Astrocyte (in vitro differentiated cells and primary cell): ENCODE data around the gene SPON1. TPM values are rescaled to one million over a fixed set of nuclear protein-coding genes. Genes with fewer than 3 reads are reported as not detected.

Experiments
- DNase-seq: peaks from one replicate; pipeline ENCODE4 v3.0.0-alpha.2; 2010; ENCODE audit warnings: low read depth
- FAIRE-seq: peaks from 2 replicates; lab custom pipeline; 2011; peaks lifted over from hg19 to GRCh38; lab: Jason Lieb, UNC
- H2AFZ ChIP-seq: 2 replicates; pipeline ENCODE4 v1.6.0; 2012; ENCODE audit warnings: low read depth, low read length, inconsistent platforms
- H3K27ac ChIP-seq: 2 replicates; pipeline ENCODE4 v1.5.1; 2011; ENCODE audit warnings: low read depth, low read length, inconsistent platforms
- H3K27me3 ChIP-seq: 2 replicates; pipeline ENCODE4 v1.6.0; 2011; ENCODE audit warnings: low read length, inconsistent platforms; ENCODE audit not compliant: insufficient read depth
- H3K36me3 ChIP-seq: 2 replicates; pipeline ENCODE4 v1.5.1; 2011; ENCODE audit warnings: low read length, inconsistent platforms; ENCODE audit not compliant: insufficient read depth
- H3K4me1 ChIP-seq: 2 replicates; pipeline ENCODE4 v1.5.1; 2011; ENCODE audit warnings: low read length, inconsistent platforms; ENCODE audit not compliant: insufficient read depth
- H3K4me2 ChIP-seq: 2 replicates; pipeline ENCODE4 v1.6.0; 2012; ENCODE audit warnings: low read length, inconsistent platforms
- H3K4me3 ChIP-seq: 2 replicates; pipeline ENCODE4 v1.5.1; 2011; ENCODE audit warnings: low read depth, mild to moderate bottlenecking, low read length, inconsistent platforms; ENCODE audit not compliant: insufficient read depth
- H3K79me2 ChIP-seq: 2 replicates; pipeline ENCODE4 v1.6.0; 2012; ENCODE audit warnings: mild to moderate bottlenecking, low read length, inconsistent platforms; ENCODE audit not compliant: insufficient read depth
- H3K9ac ChIP-seq: 2 replicates; pipeline ENCODE4 v1.6.0; 2012; ENCODE audit warnings: mild to moderate bottlenecking, low read length, inconsistent platforms
- H3K9me3 ChIP-seq: 2 replicates; pipeline ENCODE4 v1.5.1; 2012; ENCODE audit warnings: low read depth, mild to moderate bottlenecking, low read length, inconsistent platforms; ENCODE audit not compliant: insufficient read depth
- H4K20me1 ChIP-seq: 2 replicates; pipeline ENCODE4 v1.6.0; 2012; ENCODE audit warnings: low read length, inconsistent platforms; ENCODE audit not compliant: insufficient read depth
- H3K27ac Mint-ChIP-seq: one replicate; pipeline ENCODE4 v1.8.0; 2021; ENCODE audit warnings: mild to moderate bottlenecking, mixed read lengths; ENCODE audit not compliant: unreplicated experiment
- H3K27me3 Mint-ChIP-seq: one replicate; pipeline ENCODE4 v1.8.0; 2021; ENCODE audit warnings: low read depth, mixed read lengths; ENCODE audit not compliant: unreplicated experiment
- H3K36me3 Mint-ChIP-seq: one replicate; pipeline ENCODE4 v1.8.0; 2021; ENCODE audit warnings: low read depth, mixed read lengths; ENCODE audit not compliant: unreplicated experiment
- H3K4me1 Mint-ChIP-seq: one replicate; pipeline ENCODE4 v1.8.0; 2021; ENCODE audit warnings: low read depth, mixed read lengths; ENCODE audit not compliant: unreplicated experiment
- H3K4me3 Mint-ChIP-seq: one replicate; pipeline ENCODE4 v1.8.0; 2021; ENCODE audit warnings: mild to moderate bottlenecking, moderate library complexity, mixed read lengths; ENCODE audit not compliant: unreplicated experiment
- H3K9me3 Mint-ChIP-seq: one replicate; pipeline ENCODE4 v1.8.0; 2021; ENCODE audit warnings: mild to moderate bottlenecking, mixed read lengths; ENCODE audit not compliant: unreplicated experiment
- CTCF ChIP-seq: IDR thresholded peaks from 2 replicates; pipeline ENCODE4 v1.5.1; 2011; ENCODE audit warnings: low read depth, mild to moderate bottlenecking, inconsistent platforms, low read length, moderate library complexity; ENCODE audit not compliant: insufficient read depth
- EZH2 ChIP-seq: IDR thresholded peaks from 2 replicates; pipeline ENCODE4 v1.6.1; 2012; ENCODE audit warnings: mild to moderate bottlenecking, low read length, inconsistent platforms; ENCODE audit not compliant: insufficient read depth
- total RNA-seq: library from RNA; stranded (reverse); gene quantifications from 2 replicates; pipeline ENCODE4 v1.2.1, GENCODE V29; 2021

The SPON1 gene
- total RNA-seq, 1 donor from 2014 or later = 2.0 TPM

- no peak overlapping the region for H3K27ac Mint-ChIP-seq
- FAIRE-seq = no peak
- H3K4me2 ChIP-seq = no peak overlapping the region
Observed at GRCh38 chr11:14079011-14079410, 116.5 kb downstream of the SPON1 start.

DNA sequence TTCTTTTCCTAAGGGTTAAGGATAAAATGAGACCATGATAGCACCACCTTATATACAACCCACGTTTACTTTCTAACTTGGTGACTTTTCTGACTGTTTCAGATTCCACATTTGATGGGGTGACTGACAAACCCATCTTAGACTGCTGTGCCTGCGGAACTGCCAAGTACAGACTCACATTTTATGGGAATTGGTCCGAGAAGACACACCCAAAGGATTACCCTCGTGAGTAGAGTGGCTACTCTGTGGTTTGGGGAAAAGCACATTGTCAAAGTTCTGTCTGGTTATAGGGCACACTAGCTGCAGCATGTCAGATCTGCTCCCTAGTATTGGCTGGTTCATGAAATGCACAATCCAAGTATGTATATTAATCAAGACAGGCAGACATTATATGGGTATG, 117.3 kb downstream of the SPON1 start:
- H3K9ac ChIP-seq = no peak overlapping the region
- peaks cover 2% of the 10 kb centered on the region for H3K9me3 Mint-ChIP-seq
- H4K20me1 ChIP-seq = no peaks in the 10 kb centered on the region
- TF ChIP-seq CTCF (no peak), EZH2 (no peak)
- no peaks in the 10 kb centered on the region for H3K4me1 ChIP-seq
- no peaks in the 10 kb centered on the region for H3K36me3 ChIP-seq
- DNase-seq (no peak), FAIRE-seq (no peak)
- H3K4me2 ChIP-seq = no peak overlapping the region
- no peaks in the 10 kb centered on the region for H3K79me2 ChIP-seq
- no peak overlapping the region for H2AFZ ChIP-seq
- no peak overlapping the region for H3K27ac Mint-ChIP-seq
- H3K27ac ChIP-seq = no peak overlapping the region
- no peaks in the 10 kb centered on the region for H3K9me3 ChIP-seq
- no peaks in the 10 kb centered on the region for H3K36me3 Mint-ChIP-seq
- H3K27me3 ChIP-seq = peaks cover 7% of the 10 kb centered on the region
- peaks cover 20% of the 10 kb centered on the region for H3K4me1 Mint-ChIP-seq
- H3K27me3 Mint-ChIP-seq = no peaks in the 10 kb centered on the region
- no peak overlapping the region for H3K4me3 ChIP-seq
- no peak overlapping the region for H3K4me3 Mint-ChIP-seq

More at GRCh38 chr11:14079011-14079410, 116.5 kb downstream of the SPON1 start:
- no peak overlapping the region for H3K9ac ChIP-seq
- no peak for DNase-seq
- H3K27ac ChIP-seq = no peak overlapping the region
- no peaks in the 10 kb centered on the region for H3K4me1 ChIP-seq
- H3K79me2 ChIP-seq = no peaks in the 10 kb centered on the region
- H3K4me3 ChIP-seq = no peak overlapping the region
- H3K36me3 ChIP-seq = no peaks in the 10 kb centered on the region
- Mint-ChIP-seq H3K27me3 (no peaks in the 10 kb centered on the region), H3K9me3 (no peaks in the 10 kb centered on the region), H3K4me3 (no peak overlapping the region), H3K36me3 (no peaks in the 10 kb centered on the region), H3K4me1 (peaks cover 25% of the 10 kb centered on the region)
- H2AFZ ChIP-seq = no peak overlapping the region
- H4K20me1 ChIP-seq = no peaks in the 10 kb centered on the region
- TF ChIP-seq CTCF (no peak), EZH2 (no peak)
- H3K27me3 ChIP-seq = peaks cover 7% of the 10 kb centered on the region
- H3K9me3 ChIP-seq = no peaks in the 10 kb centered on the region

GRCh38 chr11:14081581-14082231, 119.2 kb downstream of the SPON1 start:
- H3K4me1 Mint-ChIP-seq = peaks cover 13% of the 10 kb centered on the region
- Histone ChIP-seq H3K9ac (no peak overlapping the region), H3K9me3 (no peaks in the 10 kb centered on the region), H3K4me1 (no peaks in the 10 kb centered on the region), H3K4me2 (no peak overlapping the region), H3K36me3 (no peaks in the 10 kb centered on the region), H3K27ac (no peak overlapping the region), H3K4me3 (no peak overlapping the region), H3K79me2 (no peaks in the 10 kb centered on the region), H4K20me1 (no peaks in the 10 kb centered on the region), H3K27me3 (peaks cover 7% of the 10 kb centered on the region), H2AFZ (no peak overlapping the region)
- peaks cover 7% of the 10 kb centered on the region for H3K9me3 Mint-ChIP-seq
- no peak for FAIRE-seq
- no peak overlapping the region for H3K4me3 Mint-ChIP-seq
- no peak overlapping the region for H3K27ac Mint-ChIP-seq
- H3K27me3 Mint-ChIP-seq = no peaks in the 10 kb centered on the region
- no peaks in the 10 kb centered on the region for H3K36me3 Mint-ChIP-seq
- TF ChIP-seq CTCF (no peak), EZH2 (no peak)
- no peak for DNase-seq
